Cardiac muscle cell (in vitro differentiated cells and primary cell): ENCODE results near the gene DCUN1D2. TPM values are rescaled to one million over a fixed set of nuclear protein-coding genes. Genes with fewer than 3 reads are reported as not detected.
A peak's percentile ranks its signal among the peaks of the same experiment; 100 is the strongest.

Experiments
- DNase-seq, 2 donors: peaks; one replicate each; pipeline versions ENCODE4 v3.0.0 to v3.0.0-alpha.2; 2010 to 2017; ENCODE audit warnings: low read depth in 1 of 2, low spot score in 1 of 2
- H3K27ac ChIP-seq: fragments of 200-600 bp; sonication (generic); 2 replicates; pipeline ENCODE4 v1.5.1; 2016
- H3K27me3 ChIP-seq: fragments of 200-600 bp; sonication (generic); 2 replicates; pipeline ENCODE4 v1.6.0; 2016; ENCODE audit warnings: control low read depth
- H3K36me3 ChIP-seq: fragments of 200-600 bp; sonication (generic); 2 replicates; pipeline ENCODE4 v1.5.1; 2016; ENCODE audit warnings: control low read depth
- H3K4me1 ChIP-seq: fragments of 200-600 bp; sonication (generic); 2 replicates; pipeline ENCODE4 v1.8.1; 2017; ENCODE audit warnings: low read depth, mild to moderate bottlenecking, mixed run types
- H3K4me3 ChIP-seq: fragments of 200-600 bp; sonication (generic); 2 replicates; pipeline ENCODE4 v1.5.1; 2016; ENCODE audit warnings: mild to moderate bottlenecking
- H3K9me3 ChIP-seq: fragments of 200-600 bp; sonication (generic); 2 replicates; pipeline ENCODE4 v1.5.1; 2017; ENCODE audit warnings: low read depth, mild to moderate bottlenecking, control low read depth
- CTCF ChIP-seq: IDR thresholded peaks from 2 replicates; pipeline ENCODE4 v1.5.1; 2012; ENCODE audit warnings: low read depth, mild to moderate bottlenecking, low read length
- polyA plus RNA-seq: library from polyadenylated mRNA; unstranded; fragments of >200 nt; fragmentation: Nextera tagmentation; extraction: Ambion mirVana; gene quantifications from 2 replicates; pipeline ENCODE4 v1.2.1, GENCODE V29; 2016
- total RNA-seq: library from RNA; depleted of rRNA; stranded (reverse); fragments of >200 nt; gene quantifications from 2 replicates; pipeline ENCODE4 v1.2.3, GENCODE V29; 2016

Gene DCUN1D2
- total and polyA plus RNA-seq, 2 experiments from 2014 or later: 23.7 to 32.4 TPM

DNA sequence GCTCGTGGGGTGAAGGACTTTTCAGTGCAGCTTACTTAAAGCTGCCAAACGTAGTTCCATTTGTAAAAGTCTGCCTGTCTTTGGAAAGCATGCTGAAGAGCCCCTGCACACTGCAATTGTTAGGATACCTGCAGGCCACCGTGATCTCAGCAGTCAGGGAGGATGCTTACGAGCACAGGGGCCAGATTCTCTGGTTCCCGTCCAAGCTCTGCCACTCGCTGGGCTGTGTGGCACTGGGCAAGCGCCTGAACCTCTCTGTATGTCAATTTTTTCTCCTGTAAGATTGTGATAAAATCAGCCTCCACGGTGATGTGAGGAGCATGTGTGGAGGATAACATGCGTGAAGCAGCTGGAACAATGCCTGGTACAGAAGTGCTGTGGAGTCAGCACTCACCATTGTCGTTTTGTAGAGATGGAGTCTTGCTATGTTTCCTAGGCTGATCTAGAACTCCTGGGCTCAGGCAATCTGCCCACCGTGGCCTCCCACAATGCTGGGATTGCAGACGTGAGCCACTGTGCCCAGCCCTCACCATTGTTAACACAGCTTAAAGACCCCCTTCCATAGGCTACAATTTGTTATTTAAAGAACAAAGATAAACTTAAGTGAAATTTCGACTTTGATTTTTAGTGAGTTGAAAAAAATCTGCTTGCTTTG is 40.7 kb downstream of the DCUN1D2 start:
- Histone ChIP-seq H3K9me3 (no peaks in the 10 kb centered on the region), H3K4me1 (peaks cover 50% of the 10 kb centered on the region), H3K36me3 (no peaks in the 10 kb centered on the region), H3K27me3 (no peaks in the 10 kb centered on the region), H3K27ac (peak overlapping the region; percentile 59), H3K4me3 (no peak overlapping the region)
- TF ChIP-seq CTCF: no peak
- DNase-seq: no peak

DNA sequence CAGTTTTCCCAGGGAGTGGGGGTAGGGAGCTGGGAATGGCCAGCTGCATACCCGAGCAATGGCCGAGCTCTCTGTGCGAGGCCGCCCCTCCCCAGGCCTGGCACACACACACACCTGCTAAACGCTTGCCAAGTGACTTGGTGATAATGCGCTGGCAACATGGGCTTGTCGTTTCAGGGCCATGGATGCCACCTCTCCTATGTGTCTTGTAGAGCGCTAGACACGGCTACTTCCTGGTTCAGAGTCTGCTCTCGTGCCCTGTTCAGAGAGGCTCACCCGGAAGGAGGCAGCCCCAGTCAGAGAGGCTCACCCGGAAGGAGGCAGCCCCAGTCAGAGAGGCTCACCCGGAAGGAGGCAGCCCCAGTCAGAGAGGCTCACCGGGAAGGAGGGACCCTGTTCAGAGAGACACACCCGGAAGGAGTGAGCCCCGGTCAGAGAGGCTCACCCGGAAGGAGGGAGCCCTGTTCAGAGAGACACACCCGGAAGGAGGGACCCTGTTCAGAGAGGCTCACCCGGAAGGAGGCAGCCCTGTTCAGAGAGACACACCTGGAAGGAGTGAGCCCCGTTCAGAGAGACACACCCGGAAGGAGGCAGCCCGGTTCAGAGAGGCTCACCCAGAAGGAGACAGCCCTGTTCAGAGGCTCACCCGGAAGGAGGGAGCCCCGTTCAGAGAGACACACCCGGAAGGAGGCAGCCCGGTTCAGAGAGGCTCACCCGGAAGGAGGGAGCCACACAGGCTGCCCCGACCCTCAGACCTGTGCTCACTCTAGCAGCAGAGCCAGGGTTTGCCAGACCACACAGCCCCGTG is 41.4 kb downstream of the DCUN1D2 start:
- H3K4me1 ChIP-seq: peaks cover 46% of the 10 kb centered on the region
- H3K27ac ChIP-seq: peak overlapping the region; percentile 59
- DNase-seq: no peak
- H3K36me3 ChIP-seq: no peaks in the 10 kb centered on the region
- no peaks in the 10 kb centered on the region for H3K27me3 ChIP-seq
- H3K9me3 ChIP-seq: no peaks in the 10 kb centered on the region
- H3K4me3 ChIP-seq: no peak overlapping the region
- TF ChIP-seq CTCF: no peak

- peak in 1 of 2 donors; percentile 57 for DNase-seq
- TF ChIP-seq CTCF: no peak
- Histone ChIP-seq H3K9me3 (no peaks in the 10 kb centered on the region), H3K27ac (peak overlapping the region; percentile 59), H3K4me1 (peaks cover 40% of the 10 kb centered on the region), H3K27me3 (no peaks in the 10 kb centered on the region), H3K36me3 (peaks cover under 1% of the 10 kb centered on the region), H3K4me3 (no peak overlapping the region)
Measured at GRCh38 chr13:113448545-113448884, 42.0 kb downstream of the DCUN1D2 start.

DNA sequence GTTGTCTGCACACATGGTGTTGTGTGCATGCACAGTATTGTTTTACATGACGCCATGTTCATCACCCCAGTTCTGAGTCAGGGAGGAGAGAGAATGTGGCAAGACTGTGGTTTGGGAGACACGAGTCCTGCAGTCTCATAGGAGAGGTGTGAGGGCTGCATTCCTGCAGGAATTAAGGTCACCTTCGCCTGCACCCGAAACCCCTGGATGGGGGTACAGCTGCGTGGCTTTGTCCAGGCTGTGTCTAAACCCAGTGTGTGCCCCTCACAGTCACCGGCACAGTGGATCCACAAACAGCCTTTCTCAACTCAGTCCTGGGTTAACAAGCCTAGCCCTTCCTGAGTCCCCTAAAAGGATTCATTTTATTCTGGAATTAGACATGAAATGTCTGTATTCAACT is 42.9 kb downstream of the DCUN1D2 start:
- no peak for DNase-seq
- Histone ChIP-seq H3K27ac (peak overlapping the region; percentile 59), H3K9me3 (no peaks in the 10 kb centered on the region), H3K36me3 (peaks cover 6% of the 10 kb centered on the region), H3K4me3 (no peak overlapping the region), H3K27me3 (no peaks in the 10 kb centered on the region), H3K4me1 (peaks cover 31% of the 10 kb centered on the region)
- TF ChIP-seq CTCF: no peak

GRCh38 chr13:113446488-113446854 is 44.0 kb downstream of the DCUN1D2 start:
- no peaks in the 10 kb centered on the region for H3K9me3 ChIP-seq
- no peak for DNase-seq
- no peak for TF ChIP-seq CTCF

More at GRCh38 chr13:113446488-113446854, 44.0 kb downstream of the DCUN1D2 start:
- Histone ChIP-seq H3K4me3 (no peak overlapping the region), H3K36me3 (peaks cover 12% of the 10 kb centered on the region), H3K27ac (no peak overlapping the region), H3K27me3 (no peaks in the 10 kb centered on the region), H3K4me1 (peaks cover 23% of the 10 kb centered on the region)
